ENCODE results near the gene TRERF1. TPM values are rescaled to one million over a fixed set of nuclear protein-coding genes. Genes with fewer than 3 reads are reported as not detected.
"Not testable (repeated sequence)": the region's sequence is repeated elsewhere in the genome, so short reads cannot be mapped to it uniquely, and the experiment has no call there.

Gene TRERF1
- total RNA-seq, 1 donor, result 6.5 TPM

DNA sequence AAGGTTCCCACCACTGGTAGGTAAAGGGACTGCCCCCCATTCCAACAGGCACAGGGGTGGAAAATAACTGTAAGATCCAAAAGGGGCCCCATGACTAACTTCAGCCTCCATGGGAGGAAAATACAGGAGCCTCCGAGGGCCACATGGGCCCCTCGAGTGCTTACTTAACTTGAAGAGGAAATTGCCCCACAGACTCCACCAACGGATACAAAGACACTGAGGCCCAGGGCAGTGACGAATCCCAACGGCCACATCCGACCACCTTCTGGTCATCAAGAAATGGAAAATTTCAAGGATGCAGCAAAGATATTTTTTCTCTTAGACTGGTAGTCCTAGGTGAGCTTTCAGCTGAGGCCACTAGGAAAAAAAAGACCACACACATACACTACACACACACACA lies 118.1 kb downstream of the TRERF1 start:
- no peak for DNase-seq (ENCODE audit: low read depth)
- H3K4me3 ChIP-seq (ENCODE audit: low read depth, low read length), result no peak overlapping the region
- TF ChIP-seq, protein P1, sequence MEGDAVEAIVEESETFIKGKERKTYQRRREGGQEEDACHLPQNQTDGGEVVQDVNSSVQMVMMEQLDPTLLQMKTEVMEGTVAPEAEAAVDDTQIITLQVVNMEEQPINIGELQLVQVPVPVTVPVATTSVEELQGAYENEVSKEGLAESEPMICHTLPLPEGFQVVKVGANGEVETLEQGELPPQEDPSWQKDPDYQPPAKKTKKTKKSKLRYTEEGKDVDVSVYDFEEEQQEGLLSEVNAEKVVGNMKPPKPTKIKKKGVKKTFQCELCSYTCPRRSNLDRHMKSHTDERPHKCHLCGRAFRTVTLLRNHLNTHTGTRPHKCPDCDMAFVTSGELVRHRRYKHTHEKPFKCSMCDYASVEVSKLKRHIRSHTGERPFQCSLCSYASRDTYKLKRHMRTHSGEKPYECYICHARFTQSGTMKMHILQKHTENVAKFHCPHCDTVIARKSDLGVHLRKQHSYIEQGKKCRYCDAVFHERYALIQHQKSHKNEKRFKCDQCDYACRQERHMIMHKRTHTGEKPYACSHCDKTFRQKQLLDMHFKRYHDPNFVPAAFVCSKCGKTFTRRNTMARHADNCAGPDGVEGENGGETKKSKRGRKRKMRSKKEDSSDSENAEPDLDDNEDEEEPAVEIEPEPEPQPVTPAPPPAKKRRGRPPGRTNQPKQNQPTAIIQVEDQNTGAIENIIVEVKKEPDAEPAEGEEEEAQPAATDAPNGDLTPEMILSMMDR (IDR thresholded peaks at IDR 0.05; ENCODE audit: insufficient read depth, low read depth, low read length), result no peak

GRCh38 chr6:42332916-42333315 lies 118.8 kb downstream of the TRERF1 start:
- no peak overlapping the region for H3K4me3 ChIP-seq (ENCODE audit: low read depth, low read length)
- DNase-seq (ENCODE audit: low read depth), result no peak
- TF ChIP-seq, protein P1 (IDR thresholded peaks at IDR 0.05; ENCODE audit: insufficient read depth, low read depth, low read length), result no peak

DNA sequence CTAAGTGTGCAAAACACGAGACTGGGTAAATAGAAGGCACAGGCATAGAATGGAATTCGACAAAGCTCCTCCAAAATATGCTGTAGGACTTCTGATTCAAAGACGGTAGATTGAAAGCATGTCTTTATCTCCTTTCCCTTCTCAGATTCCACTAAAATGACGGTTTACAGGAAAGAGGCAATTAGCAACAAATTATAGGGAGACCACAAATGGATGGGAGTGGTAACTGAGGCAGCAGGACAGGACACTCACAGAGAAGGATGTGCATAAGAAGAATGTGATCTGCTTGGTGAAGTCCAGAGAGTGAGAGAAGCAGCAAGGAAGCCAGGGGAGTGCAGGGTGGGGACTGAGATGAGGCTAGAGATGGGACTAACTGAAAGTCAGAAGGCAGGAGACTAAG lies 120.7 kb downstream of the TRERF1 start:
- H3K4me3 ChIP-seq (ENCODE audit: low read depth, low read length), result no peak overlapping the region
- TF ChIP-seq, protein P1 (IDR thresholded peaks at IDR 0.05; ENCODE audit: insufficient read depth, low read depth, low read length), result no peak
- no peak for DNase-seq (ENCODE audit: low read depth)

DNA sequence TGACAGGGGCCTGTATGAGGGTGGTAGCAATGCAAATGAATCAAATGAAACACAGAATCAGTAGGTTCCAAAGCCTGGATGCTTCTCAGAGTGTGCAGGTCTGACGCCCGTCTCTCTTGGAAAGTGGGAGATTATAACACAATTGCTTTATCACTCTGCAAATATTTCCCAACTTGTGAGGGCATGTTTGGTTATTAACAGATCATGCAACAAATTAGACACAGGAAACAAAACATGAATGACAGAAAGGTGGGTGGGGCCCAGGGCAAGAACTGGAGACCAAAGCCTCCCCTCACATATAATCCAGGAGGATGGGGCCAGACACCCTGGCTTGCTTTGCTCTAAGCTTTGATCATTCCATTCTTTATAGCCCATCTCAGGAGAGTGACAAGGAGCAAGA lies 125.5 kb downstream of the TRERF1 start:
- H3K4me3 ChIP-seq (ENCODE audit: low read depth, low read length), result no peak overlapping the region

DNA sequence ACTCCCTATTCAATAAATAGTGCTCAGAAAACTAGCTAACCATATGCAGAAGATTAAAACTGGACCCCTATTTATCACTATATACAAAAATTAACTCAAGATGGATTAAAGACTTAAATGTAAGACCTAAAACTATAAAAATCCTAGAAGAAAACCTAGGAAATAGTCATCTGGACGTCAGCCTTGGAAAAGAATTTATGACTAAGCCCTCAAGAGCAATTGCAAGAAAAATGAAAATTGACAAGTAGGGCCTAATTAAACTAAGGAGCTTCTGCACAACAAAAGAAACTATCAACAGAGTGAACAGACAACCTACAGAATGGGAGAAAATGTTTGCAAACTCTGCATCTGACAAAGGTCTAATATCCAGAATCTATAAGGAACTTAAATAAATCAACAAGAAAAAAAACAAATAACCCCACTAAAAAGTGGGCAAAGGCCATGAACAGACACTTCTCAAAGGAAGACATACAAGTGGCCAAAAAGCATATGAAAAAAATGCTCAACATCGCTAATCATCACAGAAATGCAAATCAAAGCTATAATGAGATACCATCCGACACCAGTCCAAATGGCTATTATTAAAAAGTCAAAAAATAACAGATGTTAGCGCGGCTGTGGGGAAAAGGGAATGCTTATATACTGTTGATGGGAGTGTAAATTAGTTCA lies 126.9 kb downstream of the TRERF1 start:
- DNase-seq (ENCODE audit: low read depth), result peak; percentile 36
- H3K4me3 ChIP-seq (ENCODE audit: low read depth, low read length), result not testable (repeated sequence)

More for the DNA sequence above, 125.5 kb downstream of the TRERF1 start:
- TF ChIP-seq, protein P1 (IDR thresholded peaks at IDR 0.05; ENCODE audit: insufficient read depth, low read depth, low read length), result no peak
- no peak for DNase-seq (ENCODE audit: low read depth)

- no peak overlapping the region for H3K4me3 ChIP-seq (ENCODE audit: low read depth, low read length)
- TF ChIP-seq, protein P1 (IDR thresholded peaks at IDR 0.05; ENCODE audit: insufficient read depth, low read depth, low read length), result no peak
- DNase-seq (ENCODE audit: low read depth), result no peak
Observed at GRCh38 chr6:42322676-42323075, 129.1 kb downstream of the TRERF1 start.

- no peak for DNase-seq (ENCODE audit: low read depth)
Observed at GRCh38 chr6:42321976-42322375, 129.8 kb downstream of the TRERF1 start.

More at GRCh38 chr6:42321976-42322375, 129.8 kb downstream of the TRERF1 start:
- no peak overlapping the region for H3K4me3 ChIP-seq (ENCODE audit: low read depth, low read length)
- TF ChIP-seq, protein P1 (IDR thresholded peaks at IDR 0.05; ENCODE audit: insufficient read depth, low read depth, low read length), result no peak
